ENCODE data around the gene AGT.

DNA sequence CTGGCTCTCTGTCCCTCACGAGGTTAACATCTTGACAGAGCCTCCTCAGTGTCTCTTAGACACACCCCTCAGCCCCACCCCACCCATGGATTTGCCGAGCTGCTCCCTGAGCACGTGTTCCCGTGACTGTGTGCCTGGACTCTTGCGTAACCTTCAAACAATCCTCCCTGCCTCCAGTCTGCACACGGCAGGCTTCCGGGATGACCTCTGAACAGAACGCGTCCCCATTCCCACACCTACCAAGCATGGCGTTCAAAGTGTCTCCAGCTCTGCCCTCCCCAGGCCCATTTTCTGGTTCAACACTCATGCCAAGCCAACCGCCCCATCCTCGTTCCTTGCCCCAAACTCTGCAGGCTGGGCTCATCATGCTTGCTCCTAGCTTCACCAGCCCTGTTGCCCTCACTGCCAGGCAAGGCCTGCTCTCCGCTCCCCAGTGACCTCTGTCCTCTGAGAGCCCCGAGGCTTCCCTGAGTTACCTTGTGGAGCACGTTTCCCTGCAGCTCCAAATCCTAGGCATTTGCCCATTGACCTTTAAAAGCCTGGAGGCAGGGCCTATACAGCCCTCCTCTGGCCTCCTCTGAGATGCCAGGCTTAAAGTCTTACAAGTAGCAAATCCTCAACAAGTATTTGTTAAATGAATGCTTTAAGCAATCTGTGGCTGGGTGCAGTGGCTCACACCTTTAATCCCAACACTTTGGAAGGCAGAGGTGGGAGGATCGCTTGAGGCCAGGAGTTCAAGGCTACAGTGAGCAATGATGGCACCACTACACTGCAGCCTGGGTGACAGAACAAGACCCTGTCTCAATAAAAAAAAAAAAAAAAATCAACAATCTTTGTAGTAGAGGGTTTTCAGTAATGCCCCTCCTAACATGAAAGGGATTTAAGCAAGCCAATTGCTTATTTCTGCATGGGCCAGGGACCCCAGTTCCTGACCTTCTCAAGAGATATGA, 5.0 kb downstream of the AGT start:
- TF ChIP-seq, protein P1, sequence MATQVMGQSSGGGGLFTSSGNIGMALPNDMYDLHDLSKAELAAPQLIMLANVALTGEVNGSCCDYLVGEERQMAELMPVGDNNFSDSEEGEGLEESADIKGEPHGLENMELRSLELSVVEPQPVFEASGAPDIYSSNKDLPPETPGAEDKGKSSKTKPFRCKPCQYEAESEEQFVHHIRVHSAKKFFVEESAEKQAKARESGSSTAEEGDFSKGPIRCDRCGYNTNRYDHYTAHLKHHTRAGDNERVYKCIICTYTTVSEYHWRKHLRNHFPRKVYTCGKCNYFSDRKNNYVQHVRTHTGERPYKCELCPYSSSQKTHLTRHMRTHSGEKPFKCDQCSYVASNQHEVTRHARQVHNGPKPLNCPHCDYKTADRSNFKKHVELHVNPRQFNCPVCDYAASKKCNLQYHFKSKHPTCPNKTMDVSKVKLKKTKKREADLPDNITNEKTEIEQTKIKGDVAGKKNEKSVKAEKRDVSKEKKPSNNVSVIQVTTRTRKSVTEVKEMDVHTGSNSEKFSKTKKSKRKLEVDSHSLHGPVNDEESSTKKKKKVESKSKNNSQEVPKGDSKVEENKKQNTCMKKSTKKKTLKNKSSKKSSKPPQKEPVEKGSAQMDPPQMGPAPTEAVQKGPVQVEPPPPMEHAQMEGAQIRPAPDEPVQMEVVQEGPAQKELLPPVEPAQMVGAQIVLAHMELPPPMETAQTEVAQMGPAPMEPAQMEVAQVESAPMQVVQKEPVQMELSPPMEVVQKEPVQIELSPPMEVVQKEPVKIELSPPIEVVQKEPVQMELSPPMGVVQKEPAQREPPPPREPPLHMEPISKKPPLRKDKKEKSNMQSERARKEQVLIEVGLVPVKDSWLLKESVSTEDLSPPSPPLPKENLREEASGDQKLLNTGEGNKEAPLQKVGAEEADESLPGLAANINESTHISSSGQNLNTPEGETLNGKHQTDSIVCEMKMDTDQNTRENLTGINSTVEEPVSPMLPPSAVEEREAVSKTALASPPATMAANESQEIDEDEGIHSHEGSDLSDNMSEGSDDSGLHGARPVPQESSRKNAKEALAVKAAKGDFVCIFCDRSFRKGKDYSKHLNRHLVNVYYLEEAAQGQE (IDR thresholded peaks at IDR 0.05; ENCODE audit: insufficient read depth in 1 of 2, low read depth in 2 of 2, low read length in 2 of 2): no peak
- no peak for TF ChIP-seq POLR2AphosphoS5 (IDR thresholded peaks at IDR 0.05; ENCODE audit: low read depth, low read length)
- no peak for TF ChIP-seq SIN3A (IDR thresholded peaks at IDR 0.05; ENCODE audit: borderline replicate concordance, insufficient read depth, low read length)
- TF ChIP-seq TAF1 (IDR thresholded peaks at IDR 0.05; ENCODE audit: borderline replicate concordance, insufficient read depth, low read length): no peak
- TF ChIP-seq FOXP2 (optimal IDR thresholded peaks at IDR 0.05; ENCODE audit: borderline replicate concordance, extremely low read depth, extremely low read length, insufficient read depth): no peak
